ENCODE measurements around the gene TTLL8.

The TTLL8 gene

GRCh38 chr22:50009251-50009650, 48.8 kb downstream of the TTLL8 start:
- H3K4me3 ChIP-seq (ENCODE audit: low read length), result no peak overlapping the region
- no peak for TF ChIP-seq ZNF274 (IDR thresholded peaks at IDR 0.05; ENCODE audit: low read depth, low read length)

- H3K4me3 ChIP-seq (ENCODE audit: low read length), result no peak overlapping the region
- no peak for TF ChIP-seq ZNF274 (IDR thresholded peaks at IDR 0.05; ENCODE audit: low read depth, low read length)
Measured at GRCh38 chr22:50008151-50009040, 49.7 kb downstream of the TTLL8 start.

GRCh38 chr22:50007057-50007511, 51.0 kb downstream of the TTLL8 start:
- H3K4me3 ChIP-seq (ENCODE audit: low read length), result no peak overlapping the region
- TF ChIP-seq ZNF274 (IDR thresholded peaks at IDR 0.05; ENCODE audit: low read depth, low read length), result no peak

- TF ChIP-seq ZNF274 (IDR thresholded peaks at IDR 0.05; ENCODE audit: low read depth, low read length), result no peak
- no peak overlapping the region for H3K4me3 ChIP-seq (ENCODE audit: low read length)
Measured at GRCh38 chr22:50004918-50005317, 53.2 kb downstream of the TTLL8 start.

GRCh38 chr22:50002791-50003190, 55.3 kb downstream of the TTLL8 start:
- TF ChIP-seq ZNF274 (IDR thresholded peaks at IDR 0.05; ENCODE audit: low read depth, low read length), result no peak

GRCh38 chr22:50001388-50002231, 56.5 kb downstream of the TTLL8 start:
- no peak overlapping the region for H3K4me3 ChIP-seq (ENCODE audit: low read length)
- TF ChIP-seq ZNF274 (IDR thresholded peaks at IDR 0.05; ENCODE audit: low read depth, low read length), result no peak

More at GRCh38 chr22:50002791-50003190, 55.3 kb downstream of the TTLL8 start:
- no peak overlapping the region for H3K4me3 ChIP-seq (ENCODE audit: low read length)

- H3K4me3 ChIP-seq (ENCODE audit: low read length), result no peak overlapping the region
- no peak for TF ChIP-seq ZNF274 (IDR thresholded peaks at IDR 0.05; ENCODE audit: low read depth, low read length)
Measured at GRCh38 chr22:50000587-50001387, 57.3 kb downstream of the TTLL8 start.

- TF ChIP-seq ZNF274 (IDR thresholded peaks at IDR 0.05; ENCODE audit: low read depth, low read length), result no peak
- H3K4me3 ChIP-seq (ENCODE audit: low read length), result no peak overlapping the region
Measured at GRCh38 chr22:49999946-50000586, 58.0 kb downstream of the TTLL8 start.

- no peak for TF ChIP-seq ZNF274 (IDR thresholded peaks at IDR 0.05; ENCODE audit: low read depth, low read length)
- H3K4me3 ChIP-seq (ENCODE audit: low read length), result no peak overlapping the region
Measured at GRCh38 chr22:49999063-49999945, 58.8 kb downstream of the TTLL8 start.

GRCh38 chr22:49998718-49999062, 59.4 kb downstream of the TTLL8 start:
- H3K4me3 ChIP-seq (ENCODE audit: low read length), result no peak overlapping the region
- no peak for TF ChIP-seq ZNF274 (IDR thresholded peaks at IDR 0.05; ENCODE audit: low read depth, low read length)

- no peak overlapping the region for H3K4me3 ChIP-seq (ENCODE audit: low read length)
- no peak for TF ChIP-seq ZNF274 (IDR thresholded peaks at IDR 0.05; ENCODE audit: low read depth, low read length)
Measured at GRCh38 chr22:49997932-49998717, 60.0 kb downstream of the TTLL8 start.

- no peak overlapping the region for H3K4me3 ChIP-seq (ENCODE audit: low read length)
- TF ChIP-seq ZNF274 (IDR thresholded peaks at IDR 0.05; ENCODE audit: low read depth, low read length), result no peak
Measured at GRCh38 chr22:49997251-49997599, 60.9 kb downstream of the TTLL8 start.

All from GM08714 (cell line).